K562 (cell line): ENCODE measurements around the gene N4BP2. TPM values are rescaled to one million over a fixed set of nuclear protein-coding genes. Genes with fewer than 3 reads are reported as not detected.
A peak's percentile ranks its signal among the peaks of the same experiment; 100 is the strongest.

ENCODE experiments used
- ARID2 ChIP-seq: fragments of 450-650 bp; IDR thresholded peaks from 2 replicates; pipeline ENCODE4 v1.6.1; 2017; ENCODE audit warnings: antibody characterized with exemption, mild to moderate bottlenecking
- ATF2 ChIP-seq: sonication (generic); formaldehyde crosslinking; IDR thresholded peaks from 2 replicates; pipeline ENCODE4 v1.8.1; 2022; ENCODE audit warnings: missing genetic modification reagents
- C11orf30 ChIP-seq: fragments of 450-650 bp; IDR thresholded peaks from 2 replicates; pipeline ENCODE4 v1.6.1; 2016; ENCODE audit warnings: low read depth, mild to moderate bottlenecking
- CTCFL ChIP-seq: IDR thresholded peaks from 2 replicates; pipeline ENCODE4 v1.6.1; 2011; ENCODE audit warnings: borderline replicate concordance, low read depth, mild to moderate bottlenecking, moderate library complexity, low read length; ENCODE audit not compliant: insufficient read depth, poor library complexity, severe bottlenecking
- CXXC5 ChIP-seq: fragments of 250-450 bp; sonication (Bioruptor Pico); IDR thresholded peaks from 2 replicates; pipeline ENCODE4 v1.8.0; 2022; ENCODE audit warnings: inconsistent platforms, mild to moderate bottlenecking, moderate library complexity
- DMBX1 ChIP-seq: fragments of 250-450 bp; sonication (Bioruptor Pico); IDR thresholded peaks from 2 replicates; pipeline ENCODE4 v1.8.0; 2022; ENCODE audit warnings: inconsistent platforms, mild to moderate bottlenecking, moderate library complexity, borderline replicate concordance
- EHMT2 ChIP-seq: fragments of 450-650 bp; IDR thresholded peaks from 2 replicates; pipeline ENCODE4 v1.6.1; 2018; ENCODE audit warnings: antibody characterized with exemption
- GMEB1 ChIP-seq: fragments of 250-450 bp; sonication (Bioruptor Pico); IDR thresholded peaks from 2 replicates; pipeline ENCODE4 v1.4.0; 2020; ENCODE audit warnings: mild to moderate bottlenecking
- HSF4 ChIP-seq: fragments of 250-450 bp; sonication (Bioruptor Pico); IDR thresholded peaks from 2 replicates; pipeline ENCODE4 v2.1.2; 2022; ENCODE audit warnings: mild to moderate bottlenecking, moderate library complexity, borderline replicate concordance
- KDM1A ChIP-seq, 2 experiments: fragments of 450-650 bp; IDR thresholded peaks; 2 replicates each; pipeline ENCODE4 v1.6.1; 2016; ENCODE audit warnings: mild to moderate bottlenecking in 2 of 2
- MYBL2 ChIP-seq, 2 experiments: fragments of 450-650 bp in 1 of 2; sonication (generic) in 1 of 2; formaldehyde crosslinking in 1 of 2; IDR thresholded peaks; 2 replicates each; pipeline versions ENCODE4 v1.6.1 to v1.8.1; 2017 to 2022; ENCODE audit warnings: borderline replicate concordance in 1 of 2, inconsistent platforms in 1 of 2, low read depth in 1 of 2, mild to moderate bottlenecking in 1 of 2, missing genetic modification reagents in 1 of 2, moderate library complexity in 1 of 2
- MYNN ChIP-seq, 2 experiments: sonication (generic); formaldehyde crosslinking in 1 of 2; IDR thresholded peaks; 2 replicates each; pipeline versions ENCODE4 v1.5.0 to v1.6.1; 2016 to 2020; ENCODE audit warnings: antibody characterized with exemption in 1 of 2, missing genetic modification reagents in 1 of 2
- OTX1 ChIP-seq: fragments of 450-650 bp; formaldehyde crosslinking; IDR thresholded peaks from 2 replicates; pipeline ENCODE4 v1.4.0; 2022; ENCODE audit warnings: mild to moderate bottlenecking
- PYGO2 ChIP-seq: fragments of 450-650 bp; IDR thresholded peaks from 2 replicates; pipeline ENCODE4 v1.6.1; 2016; ENCODE audit warnings: mild to moderate bottlenecking, missing genetic modification characterization, moderate library complexity, missing compliant biosample characterization
- SMAD2 ChIP-seq: fragments of 150-350 bp; IDR thresholded peaks from 2 replicates; pipeline ENCODE4 v1.6.1; 2014; ENCODE audit warnings: low read depth, mild to moderate bottlenecking, low read length
- STAT5B ChIP-seq: fragments of 250-450 bp; sonication (Bioruptor Pico); IDR thresholded peaks from 2 replicates; pipeline ENCODE4 v1.8.0; 2021; ENCODE audit warnings: mild to moderate bottlenecking, inconsistent platforms
- TFAM ChIP-seq: fragments of 250-450 bp; sonication (Bioruptor Pico); conservative IDR thresholded peaks from 2 replicates; pipeline ENCODE4 v1.5.0; 2021; ENCODE audit warnings: mild to moderate bottlenecking, moderate library complexity
- TGIF2 ChIP-seq: sonication (generic); formaldehyde crosslinking; IDR thresholded peaks from 2 replicates; pipeline ENCODE4 v1.8.1; 2022; ENCODE audit warnings: mild to moderate bottlenecking, missing genetic modification reagents, moderate library complexity
- TRIM24 ChIP-seq, 2 experiments: fragments of 450-650 bp; IDR thresholded peaks; 2 replicates each; pipeline ENCODE4 v1.6.1; 2016
- ZBTB7A ChIP-seq: IDR thresholded peaks from 2 replicates; pipeline ENCODE4 v1.6.1; 2011; ENCODE audit warnings: low read depth, mild to moderate bottlenecking, low read length, moderate library complexity, borderline replicate concordance; ENCODE audit not compliant: control insufficient read depth
- polyA plus RNA-seq, 8 experiments: library from polyadenylated mRNA; depleted of rRNA in 4 of 8; stranded (reverse) in 5 of 8; unstranded in 3 of 8; fragments of >200 nt; fragmentation: Nextera tagmentation in 2 of 8; fragmentation: Illumina TruSeq in 1 of 8; extraction: Ambion mirVana in 2 of 8; extraction: Trizol in 1 of 8; gene quantifications; 2 replicates each; pipeline versions ENCODE4 v1.2.1 to v1.2.3, GENCODE V29; 2011 to 2014; ENCODE audit warnings: inconsistent platforms in 1 of 8, missing spikeins in 1 of 8
- total RNA-seq, 7 experiments: library from RNA; depleted of rRNA in 6 of 7; stranded (reverse); fragments of >200 nt in 6 of 7; fragmentation: Illumina TruSeq in 2 of 7; extraction: Trizol in 2 of 7; gene quantifications; 2 replicates each; pipeline versions ENCODE4 v1.2.1 to v1.2.3, GENCODE V29; 2011 to 2021; ENCODE audit warnings: low replicate concordance in 1 of 7
- TF ChIP-seq, protein P1 (sequence below): sonication (generic); formaldehyde crosslinking; IDR thresholded peaks from 2 replicates; pipeline ENCODE4 v1.8.1; 2023; ENCODE audit warnings: mild to moderate bottlenecking, missing genetic modification reagents

N4BP2 gene
- total and polyA plus RNA-seq, 9 of the 15 experiments (the other 6 are each of a cell fraction or from before 2014, with no cell fraction given) = 2.7 to 12.6 (median 7.6) TPM

GRCh38 chr4:40199999-40200874 lies 143.6 kb downstream of the N4BP2 start (continued):
- no peak for TF ChIP-seq ATF2
- no peak for TF ChIP-seq GMEB1
- no peak; a peak in 1 of 4 replicates for TF ChIP-seq KDM1A (IDR thresholded peaks at IDR 0.05)
- no peak for TF ChIP-seq MYNN (IDR thresholded peaks at IDR 0.05)
- no peak for TF ChIP-seq MYNN (CRISPR knock-in tag; IDR thresholded peaks at IDR 0.05)
- TF ChIP-seq TFAM (CRISPR knock-in tag) = no peak
- TF ChIP-seq, protein P1, sequence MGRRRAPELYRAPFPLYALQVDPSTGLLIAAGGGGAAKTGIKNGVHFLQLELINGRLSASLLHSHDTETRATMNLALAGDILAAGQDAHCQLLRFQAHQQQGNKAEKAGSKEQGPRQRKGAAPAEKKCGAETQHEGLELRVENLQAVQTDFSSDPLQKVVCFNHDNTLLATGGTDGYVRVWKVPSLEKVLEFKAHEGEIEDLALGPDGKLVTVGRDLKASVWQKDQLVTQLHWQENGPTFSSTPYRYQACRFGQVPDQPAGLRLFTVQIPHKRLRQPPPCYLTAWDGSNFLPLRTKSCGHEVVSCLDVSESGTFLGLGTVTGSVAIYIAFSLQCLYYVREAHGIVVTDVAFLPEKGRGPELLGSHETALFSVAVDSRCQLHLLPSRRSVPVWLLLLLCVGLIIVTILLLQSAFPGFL = no peak
- no peak; the same call in 1 of the 2 replicates for TF ChIP-seq CXXC5
- peak; percentile 75; the same call in 1 of the 2 replicates for TF ChIP-seq DMBX1 (CRISPR knock-in tag)
- no peak for TF ChIP-seq SMAD2
- TF ChIP-seq HSF4 (CRISPR knock-in tag) = no peak
- no peak for TF ChIP-seq CTCFL
- TF ChIP-seq TRIM24 (IDR thresholded peaks at IDR 0.05) = no peak
- TF ChIP-seq STAT5B (CRISPR knock-in tag) = no peak
- TF ChIP-seq ARID2 = no peak
- no peak for TF ChIP-seq EHMT2
- no peak for TF ChIP-seq PYGO2 (tag)
- TF ChIP-seq ZBTB7A = peak; percentile 36; the same call in 1 of the 2 replicates
- TF ChIP-seq OTX1 = 0 out of 2 replicates have a peak, but pooled peaks have one; percentile 20
- TF ChIP-seq C11orf30 = 0 out of 2 replicates have a peak, but pooled peaks have one; percentile 4
- no peak for TF ChIP-seq MYBL2 (IDR thresholded peaks at IDR 0.05; ENCODE audit: low read depth)
- TF ChIP-seq MYBL2 (CRISPR knock-in tag; IDR thresholded peaks at IDR 0.05; ENCODE audit: borderline replicate concordance) = no peak
- TF ChIP-seq TGIF2 (CRISPR knock-in tag) = no peak
